ENCODE data around the gene EFNA5.

Gene EFNA5

GRCh38 chr5:107396351-107396690 lies 274.4 kb downstream of the EFNA5 start:
- peaks cover 11% of the 10 kb centered on the region for H3K4me1 Mint-ChIP-seq
- no peak overlapping the region for H3K4me3 Mint-ChIP-seq
- no peak overlapping the region for H3K27ac Mint-ChIP-seq
- no peak for DNase-seq (ENCODE audit: low spot score in 2 of 2)
- H3K9me3 Mint-ChIP-seq = no peaks in the 10 kb centered on the region
- peak; percentile 32 for ATAC-seq
- no peaks in the 10 kb centered on the region for H3K36me3 Mint-ChIP-seq

- H3K27ac Mint-ChIP-seq = no peak overlapping the region
- H3K4me3 Mint-ChIP-seq = no peak overlapping the region
Observed at GRCh38 chr5:107395632-107396350, 274.9 kb downstream of the EFNA5 start.

DNA sequence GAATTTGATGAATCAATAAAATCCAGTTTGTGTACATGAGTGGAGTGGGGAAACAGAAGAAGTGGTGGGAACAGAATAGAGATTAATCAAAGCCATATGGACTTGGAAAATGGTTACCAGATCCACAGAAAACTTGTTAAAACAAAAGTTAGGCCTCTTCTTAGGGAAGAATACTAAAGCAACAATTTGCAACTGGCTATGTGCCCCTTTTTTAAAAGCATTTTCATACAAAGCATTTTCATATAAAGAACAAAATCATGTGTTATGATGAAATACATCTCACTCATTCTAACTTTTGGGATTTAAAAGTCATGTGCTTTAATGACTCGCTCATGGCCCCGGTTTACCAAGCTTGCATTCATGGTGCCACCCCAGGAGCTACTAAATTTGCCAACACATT lies 276.9 kb downstream of the EFNA5 start:
- no peaks in the 10 kb centered on the region for H3K36me3 Mint-ChIP-seq
- H3K4me1 Mint-ChIP-seq = peaks cover 23% of the 10 kb centered on the region
- H3K27ac Mint-ChIP-seq = no peak overlapping the region
- ATAC-seq = no peak
- no peak for DNase-seq (ENCODE audit: low spot score in 2 of 2)
- H3K9me3 Mint-ChIP-seq = no peaks in the 10 kb centered on the region
- H3K4me3 Mint-ChIP-seq = no peak overlapping the region

More at GRCh38 chr5:107395632-107396350, 274.9 kb downstream of the EFNA5 start:
- peaks cover 11% of the 10 kb centered on the region for H3K4me1 Mint-ChIP-seq
- DNase-seq (ENCODE audit: low spot score in 2 of 2) = no peak
- H3K9me3 Mint-ChIP-seq = no peaks in the 10 kb centered on the region
- peak; percentile 53 for ATAC-seq
- no peaks in the 10 kb centered on the region for H3K36me3 Mint-ChIP-seq

DNA sequence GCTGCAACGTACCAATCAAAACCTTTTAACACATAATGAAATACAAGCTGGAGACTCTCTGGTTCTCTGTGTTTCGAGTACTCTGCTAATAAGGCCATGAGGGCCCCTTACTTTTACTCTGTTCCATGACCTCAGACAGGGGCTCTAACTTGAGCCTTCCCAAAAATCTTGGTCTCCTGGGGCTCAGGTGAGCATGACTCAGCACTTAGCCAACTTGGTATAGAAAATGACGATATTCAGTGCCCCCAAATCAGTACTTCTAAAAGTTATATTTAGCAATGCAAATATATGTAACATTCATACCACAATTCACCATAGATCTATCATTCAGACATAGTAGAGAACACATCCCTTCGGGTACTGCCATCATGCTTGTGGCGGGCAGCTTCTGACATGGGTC lies 278.9 kb downstream of the EFNA5 start:
- no peak for ATAC-seq
- no peaks in the 10 kb centered on the region for H3K9me3 Mint-ChIP-seq
- H3K27ac Mint-ChIP-seq = no peak overlapping the region
- no peak overlapping the region for H3K4me3 Mint-ChIP-seq
- DNase-seq (ENCODE audit: low spot score in 2 of 2) = no peak
- H3K4me1 Mint-ChIP-seq = peaks cover 40% of the 10 kb centered on the region
- peaks cover 5% of the 10 kb centered on the region for H3K36me3 Mint-ChIP-seq

DNA sequence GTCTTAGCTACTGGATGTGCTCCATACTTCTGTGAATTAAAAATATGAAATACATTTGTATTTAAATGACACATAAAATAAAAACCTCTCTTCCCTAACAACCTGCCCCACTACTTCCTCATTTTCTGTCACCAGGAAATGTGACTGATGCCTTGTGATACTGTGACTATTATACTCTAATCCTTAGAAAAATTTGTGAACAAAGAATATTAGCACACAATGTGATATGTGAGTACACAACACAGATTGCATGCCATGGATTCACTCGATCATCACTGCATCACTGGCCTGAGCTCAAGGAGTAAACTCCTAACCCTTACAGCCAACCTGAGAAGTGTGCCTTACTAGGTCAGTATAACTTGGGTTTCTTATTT lies 281.0 kb downstream of the EFNA5 start:
- Mint-ChIP-seq H3K9me3 (no peaks in the 10 kb centered on the region), H3K4me1 (peaks cover 29% of the 10 kb centered on the region), H3K27ac (no peak overlapping the region), H3K4me3 (no peak overlapping the region), H3K36me3 (peaks cover 5% of the 10 kb centered on the region)
- no peak for DNase-seq (ENCODE audit: low spot score in 2 of 2)
- ATAC-seq = no peak

DNA sequence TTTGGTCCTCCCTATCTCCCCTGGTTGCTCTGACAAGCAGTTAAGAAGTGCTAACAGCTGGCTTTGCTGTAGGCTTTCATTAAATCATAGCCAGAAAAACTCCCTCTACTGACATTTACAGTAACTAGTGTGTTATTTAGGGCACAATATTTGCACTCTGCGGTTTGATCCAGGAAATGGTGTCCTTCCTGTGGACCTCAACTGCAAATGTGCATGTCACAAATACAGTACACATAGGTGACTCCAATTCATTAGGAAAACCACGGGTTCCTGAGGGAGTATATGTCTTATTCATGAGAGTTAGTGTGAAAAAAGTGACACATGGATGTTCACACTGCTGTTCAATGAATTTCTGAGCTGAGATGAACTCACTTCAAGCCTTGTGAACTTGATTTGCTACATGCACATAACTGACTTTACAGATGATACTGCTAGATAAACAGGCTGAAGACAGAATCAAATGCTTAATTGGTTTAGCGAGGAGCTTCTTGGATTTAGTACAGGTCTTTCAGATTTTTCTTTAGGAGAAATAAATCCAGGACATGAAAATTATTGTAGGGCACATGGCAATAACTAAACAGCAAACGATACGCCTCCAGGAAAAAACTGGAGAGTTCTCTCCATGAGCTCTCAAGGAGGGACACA lies 281.5 kb downstream of the EFNA5 start:
- DNase-seq (ENCODE audit: low spot score in 2 of 2) = peak; percentile 2 to 55
- Mint-ChIP-seq H3K36me3 (peaks cover 5% of the 10 kb centered on the region), H3K4me3 (peak overlapping the region; percentile 43), H3K4me1 (peaks cover 29% of the 10 kb centered on the region), H3K9me3 (no peaks in the 10 kb centered on the region), H3K27ac (peak overlapping the region; percentile 57)
- ATAC-seq = peak; percentile 62

DNA sequence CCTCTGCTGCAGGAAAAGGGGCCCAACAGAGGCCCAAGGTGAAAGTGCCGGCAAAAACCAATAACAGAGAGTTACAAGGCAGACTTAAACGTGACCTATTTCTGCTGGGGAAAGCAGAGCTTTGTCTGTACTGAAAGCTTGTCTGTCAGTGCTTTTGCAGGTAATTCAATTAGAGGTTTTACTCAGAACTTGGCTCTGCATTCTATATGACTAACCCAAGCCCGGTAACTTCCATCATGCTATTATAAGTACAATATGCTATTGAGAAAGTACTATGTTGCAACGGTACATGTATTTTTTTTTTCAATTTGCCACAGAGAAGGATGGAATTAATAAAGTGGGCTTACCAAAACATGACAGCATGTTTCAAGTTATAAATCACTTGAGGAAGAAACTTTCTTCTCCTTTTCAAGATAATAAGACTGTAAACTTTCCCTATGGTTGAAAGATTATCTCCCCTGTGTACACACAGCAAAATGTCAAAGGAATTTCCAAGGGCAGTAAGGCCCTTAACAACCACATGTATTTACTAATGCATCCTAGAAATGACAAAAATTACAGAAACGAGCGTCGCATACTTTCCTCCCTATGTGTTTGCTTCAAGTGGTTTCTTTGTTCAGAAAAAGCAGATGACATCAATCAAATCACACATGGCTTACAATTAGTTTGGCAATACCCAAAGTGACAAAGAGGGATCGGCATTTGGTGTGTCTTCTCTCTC lies 282.4 kb downstream of the EFNA5 start:
- peaks cover 5% of the 10 kb centered on the region for H3K36me3 Mint-ChIP-seq
- peak overlapping the region; percentile 57 for H3K27ac Mint-ChIP-seq
- no peaks in the 10 kb centered on the region for H3K9me3 Mint-ChIP-seq
- DNase-seq (ENCODE audit: low spot score in 2 of 2) = peak in 1 of 2 donors; percentile 56
- peaks cover 29% of the 10 kb centered on the region for H3K4me1 Mint-ChIP-seq
- ATAC-seq = peak; percentile 93
- peak overlapping the region; percentile 43 for H3K4me3 Mint-ChIP-seq

- no peak for ATAC-seq
- peak overlapping the region; percentile 43 for H3K4me3 Mint-ChIP-seq
- no peaks in the 10 kb centered on the region for H3K9me3 Mint-ChIP-seq
Observed at GRCh38 chr5:107387526-107388140, 283.1 kb downstream of the EFNA5 start.

DNA sequence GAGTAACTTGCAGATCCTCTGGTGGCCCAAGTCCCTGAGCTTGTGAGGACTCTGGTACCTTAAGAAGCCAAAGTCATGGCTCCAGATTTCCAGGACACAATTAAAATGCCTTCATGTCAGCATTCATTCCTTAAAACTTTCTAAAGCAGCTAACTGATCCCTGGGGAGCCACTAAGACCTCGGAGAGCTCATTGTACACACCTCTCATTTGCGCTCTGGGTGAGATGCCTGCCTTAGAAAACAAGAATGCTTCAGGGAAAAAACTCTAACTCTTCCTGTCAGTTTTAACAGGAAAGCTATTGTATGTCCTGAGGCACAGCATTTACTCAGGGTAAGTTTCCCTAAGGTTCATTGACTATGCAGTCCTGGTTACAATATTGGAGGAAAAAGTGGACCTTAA lies 285.0 kb downstream of the EFNA5 start:
- Mint-ChIP-seq H3K4me3 (no peak overlapping the region), H3K4me1 (peaks cover 29% of the 10 kb centered on the region), H3K27ac (no peak overlapping the region), H3K9me3 (no peaks in the 10 kb centered on the region), H3K36me3 (peaks cover 5% of the 10 kb centered on the region)
- DNase-seq (ENCODE audit: low spot score in 2 of 2) (no peak), ATAC-seq (no peak)

More at GRCh38 chr5:107387526-107388140, 283.1 kb downstream of the EFNA5 start:
- DNase-seq (ENCODE audit: low spot score in 2 of 2) = no peak
- peak overlapping the region; percentile 57 for H3K27ac Mint-ChIP-seq
- peaks cover 5% of the 10 kb centered on the region for H3K36me3 Mint-ChIP-seq
- peaks cover 29% of the 10 kb centered on the region for H3K4me1 Mint-ChIP-seq

- DNase-seq (ENCODE audit: low spot score in 2 of 2) = no peak
- no peak overlapping the region for H3K27ac Mint-ChIP-seq
- H3K9me3 Mint-ChIP-seq = no peaks in the 10 kb centered on the region
- H3K4me3 Mint-ChIP-seq = no peak overlapping the region
- H3K36me3 Mint-ChIP-seq = peaks cover 5% of the 10 kb centered on the region
- H3K4me1 Mint-ChIP-seq = peaks cover 21% of the 10 kb centered on the region
- no peak for ATAC-seq
Observed at GRCh38 chr5:107384256-107384655, 286.5 kb downstream of the EFNA5 start.

DNA sequence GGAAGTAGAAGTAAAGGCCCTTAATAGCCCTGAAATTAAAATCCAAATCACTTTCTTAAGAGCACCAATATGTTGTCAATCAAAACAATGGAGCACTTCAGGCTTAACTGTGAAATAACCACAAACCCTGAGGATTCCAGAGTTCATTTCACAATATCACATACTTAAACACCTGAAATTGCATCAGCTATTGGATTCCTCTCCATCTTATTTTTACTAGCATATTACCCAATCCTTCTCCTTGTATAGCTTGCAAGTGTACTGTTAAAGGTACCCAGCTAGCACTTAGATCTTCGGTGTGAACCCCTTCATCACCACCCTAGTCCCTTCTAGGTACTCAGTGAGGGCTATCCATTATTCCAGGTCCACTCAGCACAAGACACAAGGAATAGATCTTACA lies 287.3 kb downstream of the EFNA5 start:
- ATAC-seq (no peak), DNase-seq (ENCODE audit: low spot score in 2 of 2) (no peak)
- Mint-ChIP-seq H3K4me1 (peaks cover 12% of the 10 kb centered on the region), H3K27ac (no peak overlapping the region), H3K9me3 (no peaks in the 10 kb centered on the region), H3K4me3 (no peak overlapping the region), H3K36me3 (peaks cover 5% of the 10 kb centered on the region)

DNA sequence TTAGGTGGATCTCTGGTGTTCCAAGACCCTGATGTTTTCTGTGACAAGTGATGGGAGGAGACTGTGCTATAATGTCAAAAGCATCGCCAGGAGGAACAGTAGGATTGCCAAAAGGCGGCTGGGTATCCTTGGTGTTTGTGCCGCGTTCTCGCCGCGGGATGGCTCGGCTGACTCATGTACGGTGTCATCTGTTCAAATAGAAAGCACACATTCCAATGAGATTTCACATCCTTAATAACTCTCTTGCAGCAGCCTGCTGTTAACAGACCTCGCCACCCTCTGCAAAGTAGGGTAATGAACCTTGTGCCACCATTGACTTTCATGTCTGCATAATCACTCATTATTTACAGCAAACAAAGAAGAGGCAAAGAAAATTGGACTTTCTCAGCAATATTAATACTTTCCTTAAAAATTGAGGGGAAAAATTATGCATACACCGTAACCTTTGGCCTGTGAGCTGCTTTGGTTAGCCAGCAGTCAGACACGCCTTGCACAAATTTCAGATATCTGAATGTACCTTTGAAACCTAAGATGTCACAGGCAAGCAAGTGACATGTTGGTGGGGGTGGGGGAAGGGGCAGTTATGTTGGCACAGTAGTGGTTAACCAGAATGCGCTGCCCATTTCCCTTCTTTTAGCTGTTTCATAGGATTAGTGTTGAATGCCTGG lies 289.4 kb downstream of the EFNA5 start:
- no peak for ATAC-seq
- Mint-ChIP-seq H3K36me3 (no peaks in the 10 kb centered on the region), H3K4me1 (no peaks in the 10 kb centered on the region), H3K9me3 (no peaks in the 10 kb centered on the region), H3K4me3 (no peak overlapping the region), H3K27ac (no peak overlapping the region)
- no peak for DNase-seq (ENCODE audit: low spot score in 2 of 2)

DNA sequence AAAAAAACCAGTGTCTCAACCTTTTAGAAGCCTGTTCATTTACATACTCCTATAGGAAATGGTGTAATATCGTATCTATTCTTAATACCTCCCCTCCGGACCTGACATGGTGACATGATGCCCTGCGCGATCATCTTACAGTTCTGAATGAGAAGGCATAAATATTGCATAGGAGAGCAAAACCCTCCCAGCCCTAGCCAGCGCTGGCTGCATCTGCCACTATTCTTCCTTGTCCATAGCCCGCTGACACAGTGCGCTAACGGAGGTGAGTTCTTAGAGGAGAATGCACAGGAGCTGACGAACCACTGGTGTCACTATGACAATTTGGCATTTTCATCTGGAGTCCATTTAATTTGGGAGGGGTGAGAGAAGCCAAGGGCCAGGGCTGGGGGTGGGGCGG lies 290.1 kb downstream of the EFNA5 start:
- Mint-ChIP-seq H3K9me3 (no peaks in the 10 kb centered on the region), H3K4me3 (no peak overlapping the region), H3K36me3 (no peaks in the 10 kb centered on the region), H3K27ac (no peak overlapping the region), H3K4me1 (no peaks in the 10 kb centered on the region)
- ATAC-seq (no peak), DNase-seq (ENCODE audit: low spot score in 2 of 2) (no peak)

GRCh38 chr5:107378218-107378899 lies 292.4 kb downstream of the EFNA5 start:
- ATAC-seq = no peak
- Mint-ChIP-seq H3K4me3 (no peak overlapping the region), H3K9me3 (no peaks in the 10 kb centered on the region), H3K4me1 (no peaks in the 10 kb centered on the region), H3K27ac (no peak overlapping the region), H3K36me3 (no peaks in the 10 kb centered on the region)
- no peak for DNase-seq (ENCODE audit: low spot score in 2 of 2)

DNA sequence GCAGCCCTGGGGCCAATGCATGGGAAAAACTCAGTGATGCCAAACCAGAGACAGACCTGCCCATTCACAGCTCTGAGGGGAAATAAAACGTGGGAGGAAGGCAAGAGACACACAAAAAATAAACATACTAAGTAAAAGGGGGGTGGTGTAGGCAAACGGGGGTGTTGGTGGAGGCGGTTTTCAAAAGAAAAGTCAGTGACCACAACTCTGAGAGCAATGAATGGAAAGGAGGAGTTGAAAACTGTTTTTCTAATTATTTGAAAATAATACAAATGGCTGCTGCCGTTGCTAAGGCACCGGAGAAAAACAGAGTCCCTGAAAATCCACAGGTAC lies 293.5 kb downstream of the EFNA5 start:
- DNase-seq (ENCODE audit: low spot score in 2 of 2) = no peak
- Mint-ChIP-seq H3K4me1 (no peaks in the 10 kb centered on the region), H3K36me3 (no peaks in the 10 kb centered on the region), H3K4me3 (no peak overlapping the region), H3K9me3 (no peaks in the 10 kb centered on the region), H3K27ac (no peak overlapping the region)
- no peak for ATAC-seq
